Medulla oblongata (tissue), 1 donor: Measurements from ENCODE around the gene KCNAB1.

ENCODE experiments used
- DNase-seq: peaks from one replicate; pipeline ENCODE4 v3.0.0-alpha.2; 2015; ENCODE audit errors: extremely low spot score

The KCNAB1 gene

DNA sequence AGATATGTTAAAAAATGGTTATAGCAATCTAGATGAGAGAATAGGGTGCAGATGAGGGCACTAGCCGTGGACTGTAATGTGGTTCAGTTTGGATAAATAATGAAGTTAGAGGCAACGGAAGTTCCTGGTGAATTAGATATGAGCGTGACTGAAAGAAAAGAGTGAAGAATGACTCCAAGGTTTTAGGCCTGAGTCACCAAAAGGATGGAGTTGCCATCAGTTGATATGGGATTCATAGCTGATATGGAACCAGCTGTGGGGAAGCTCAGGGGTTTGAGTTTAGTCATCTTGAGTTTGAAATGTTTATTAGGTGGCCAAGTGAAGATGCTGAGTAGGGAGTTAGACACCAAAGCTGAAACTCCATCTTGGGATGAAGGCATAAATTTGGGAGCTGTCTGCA, 368.4 kb downstream of the KCNAB1 start:
- no peak for DNase-seq

DNA sequence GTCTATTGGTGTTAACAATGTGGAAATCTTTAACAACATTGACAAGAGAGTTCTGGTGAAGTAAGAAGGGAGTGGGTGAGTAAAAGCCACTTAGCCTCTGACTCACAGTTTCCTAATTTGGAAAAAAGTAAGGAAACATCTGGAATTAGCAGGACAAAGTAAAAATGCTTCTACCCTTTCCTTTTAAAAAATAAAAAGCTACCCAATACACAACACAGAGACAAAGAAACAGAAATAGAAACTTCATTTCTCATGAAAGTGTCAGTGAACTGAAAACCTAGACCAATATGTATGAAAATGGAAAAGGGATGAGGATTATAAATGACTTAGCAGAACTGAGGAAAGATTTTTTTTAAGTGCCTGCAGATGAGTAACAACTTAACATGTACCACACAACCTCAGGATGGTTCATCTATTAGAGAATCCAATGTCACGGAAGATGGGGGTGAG, 369.1 kb downstream of the KCNAB1 start:
- no peak for DNase-seq

DNA sequence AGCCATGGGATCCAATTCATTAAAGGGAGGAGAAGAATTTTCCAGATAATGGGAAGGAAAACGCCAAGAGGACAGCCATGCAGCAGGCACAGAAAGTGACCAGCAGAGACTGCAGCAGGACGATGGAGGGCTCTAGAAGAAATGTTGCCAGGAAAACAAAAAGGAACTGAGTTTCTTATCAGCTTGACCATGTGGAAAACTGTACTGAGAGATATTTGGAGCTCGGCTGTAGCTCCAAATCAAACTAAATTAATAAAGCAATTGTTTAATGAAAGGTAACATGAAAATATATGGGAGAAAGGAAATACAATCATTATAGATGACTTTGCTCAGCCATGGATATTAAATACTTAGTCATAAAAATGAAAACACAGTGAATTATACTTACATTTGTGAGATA, 370.8 kb downstream of the KCNAB1 start:
- DNase-seq = no peak

DNA sequence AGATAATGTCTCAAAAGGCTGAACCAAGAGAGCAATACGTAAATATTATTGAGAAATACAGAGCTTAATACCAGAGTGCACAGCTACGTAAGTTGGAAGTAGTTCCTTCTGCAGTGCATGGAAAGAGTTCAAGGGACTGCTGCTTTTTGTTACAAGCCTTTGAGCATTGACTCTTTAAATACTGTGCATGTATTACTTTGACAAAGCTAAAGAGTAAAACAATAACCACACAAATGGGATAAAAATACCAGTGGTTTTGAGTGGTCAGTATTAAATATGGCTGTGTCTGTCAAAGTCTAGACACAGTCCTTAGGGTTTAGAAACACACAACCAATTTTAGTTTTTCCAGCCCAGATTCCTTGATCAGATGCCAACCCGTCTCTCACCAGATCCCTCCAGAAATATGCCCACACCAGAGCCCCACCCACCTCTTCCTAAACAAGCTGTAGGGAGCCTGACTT, 372.5 kb downstream of the KCNAB1 start:
- no peak for DNase-seq

DNA sequence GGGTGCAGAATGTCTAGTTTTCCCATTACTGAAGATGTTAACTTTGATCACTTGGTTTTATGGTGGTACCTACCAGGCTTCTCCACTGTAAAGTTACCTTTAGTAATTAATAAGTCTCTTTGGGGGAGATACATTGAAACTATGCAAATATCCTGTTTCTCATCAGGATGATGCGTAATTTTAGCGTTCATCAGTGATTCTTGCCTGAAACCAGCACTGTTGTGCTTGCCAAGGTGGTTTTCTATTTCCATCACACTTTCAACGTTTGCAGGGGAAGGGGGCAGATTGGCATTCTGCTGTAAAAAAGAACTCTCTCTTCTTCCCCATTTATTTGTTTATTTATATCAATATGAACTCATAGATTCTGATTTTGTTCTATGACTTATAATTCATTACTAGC, 373.5 kb downstream of the KCNAB1 start:
- no peak for DNase-seq

DNA sequence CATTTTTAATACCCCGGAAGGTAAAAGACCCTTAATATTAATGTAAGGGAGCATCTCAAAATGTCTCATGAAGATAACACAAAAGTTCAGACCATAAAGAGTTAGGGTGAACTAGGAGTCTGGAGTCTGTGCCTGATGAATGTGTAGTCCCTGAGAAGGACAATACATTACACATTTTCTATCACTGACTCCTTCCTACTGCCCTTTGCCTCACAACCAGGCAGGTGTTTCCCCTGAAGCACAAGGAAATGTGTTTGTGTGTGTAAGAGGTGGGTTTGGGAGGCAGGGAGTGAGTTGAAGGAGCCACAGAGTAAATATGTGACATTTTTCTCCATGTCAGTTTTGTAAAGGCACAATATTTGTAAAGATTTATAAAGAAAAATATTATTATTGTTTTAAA, 375.4 kb downstream of the KCNAB1 start:
- DNase-seq = no peak

DNA sequence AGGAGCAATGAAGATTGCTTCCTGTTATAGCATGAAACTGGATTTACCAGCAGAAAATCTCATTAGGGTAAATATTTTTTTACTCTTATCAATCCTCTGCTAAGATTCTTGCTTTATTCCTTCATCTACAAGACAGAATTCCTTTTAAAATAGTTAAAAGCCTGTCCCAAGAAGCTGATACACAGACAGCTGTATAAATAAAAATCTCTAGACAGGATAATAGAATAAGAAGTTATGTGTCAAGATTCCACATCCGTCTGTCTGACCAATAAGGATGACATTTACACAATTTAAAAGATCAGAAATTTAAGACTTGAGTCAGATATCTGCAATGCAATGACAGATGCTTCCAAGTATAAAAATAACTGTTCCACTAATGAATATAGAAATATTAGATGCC, 376.9 kb downstream of the KCNAB1 start:
- DNase-seq = no peak

DNA sequence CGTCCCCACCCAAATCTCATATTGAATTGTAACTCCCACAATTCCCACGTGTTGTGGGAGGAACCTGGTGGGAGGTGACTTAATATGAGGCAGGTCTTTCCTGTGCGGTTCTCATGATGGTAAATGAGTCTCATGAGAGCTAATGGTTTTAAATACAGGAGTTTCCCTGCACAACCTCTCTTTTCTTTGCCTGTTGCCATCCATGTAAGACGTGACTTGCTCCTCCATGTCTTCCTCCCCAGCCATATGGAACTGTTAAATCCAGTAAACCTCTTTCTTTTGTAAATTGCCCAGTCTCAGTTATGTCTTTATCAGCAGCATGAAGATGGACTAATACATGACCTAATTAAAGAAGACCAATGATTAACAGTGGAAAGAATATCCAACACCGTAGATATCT, 377.9 kb downstream of the KCNAB1 start:
- DNase-seq = no peak

DNA sequence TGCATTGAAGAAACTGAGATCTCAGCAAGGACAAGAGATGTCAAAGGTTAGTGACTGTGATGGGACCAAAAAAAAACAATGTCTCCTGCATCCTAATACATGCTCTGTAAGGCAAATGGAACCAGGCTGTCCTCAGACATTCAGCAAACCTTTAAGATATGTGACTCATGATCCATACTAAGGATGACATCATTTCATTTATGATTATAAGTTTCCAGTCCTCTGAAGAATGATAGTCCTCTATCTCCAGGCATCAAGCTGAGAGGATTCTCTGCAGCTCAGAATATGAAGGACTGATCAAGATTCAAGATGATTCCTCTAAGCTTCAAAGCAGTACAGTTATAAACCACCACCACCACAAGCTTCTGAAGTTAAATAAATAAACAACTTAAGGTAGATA, 386.9 kb downstream of the KCNAB1 start:
- DNase-seq = no peak

DNA sequence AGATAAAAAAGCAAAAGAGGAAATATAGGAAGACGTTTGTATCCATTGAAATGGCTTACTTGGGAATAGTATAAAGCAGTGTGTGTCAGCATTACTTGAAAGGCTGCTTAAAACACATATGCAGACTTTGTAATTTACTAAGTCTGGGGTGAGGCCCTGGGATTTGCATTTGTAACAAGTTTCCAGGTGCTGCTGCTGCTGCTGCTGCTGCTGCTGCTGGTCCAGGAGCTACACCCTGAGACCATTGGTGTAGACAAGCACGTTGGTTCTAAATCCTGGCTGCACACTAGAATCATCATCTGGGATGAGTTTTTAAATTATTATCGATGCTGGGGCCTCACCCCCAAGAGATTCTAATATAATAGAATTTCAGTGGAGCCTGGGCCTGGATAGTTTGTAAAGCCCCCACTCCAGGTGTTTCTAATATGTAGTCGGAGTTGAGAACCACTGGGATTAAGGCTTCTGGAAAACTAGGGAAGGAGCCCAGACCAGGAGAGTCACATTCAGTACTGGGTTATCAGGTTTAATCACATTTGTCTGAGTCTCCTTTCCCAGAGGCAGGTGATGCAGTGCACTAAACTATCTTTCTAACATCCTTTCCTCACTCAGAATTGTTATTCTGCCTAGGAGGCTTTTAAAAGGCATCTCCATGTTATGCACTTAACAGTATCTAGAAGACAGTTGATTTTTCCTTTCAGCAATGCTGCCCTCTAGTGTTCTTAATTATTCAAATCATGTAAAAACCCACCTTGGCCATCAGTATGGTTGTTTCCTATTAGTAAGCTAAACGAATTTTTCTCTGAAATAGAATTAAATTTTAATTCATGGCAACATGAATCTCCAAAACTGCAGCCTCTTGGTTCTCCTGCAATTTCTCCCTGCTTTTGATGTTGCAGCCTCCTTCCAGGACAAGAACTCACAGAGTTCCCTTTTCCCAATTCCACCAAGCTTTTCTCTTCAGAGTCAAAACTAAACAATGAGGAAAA, 389.1 kb downstream of the KCNAB1 start:
- peak; percentile 78 for DNase-seq

DNA sequence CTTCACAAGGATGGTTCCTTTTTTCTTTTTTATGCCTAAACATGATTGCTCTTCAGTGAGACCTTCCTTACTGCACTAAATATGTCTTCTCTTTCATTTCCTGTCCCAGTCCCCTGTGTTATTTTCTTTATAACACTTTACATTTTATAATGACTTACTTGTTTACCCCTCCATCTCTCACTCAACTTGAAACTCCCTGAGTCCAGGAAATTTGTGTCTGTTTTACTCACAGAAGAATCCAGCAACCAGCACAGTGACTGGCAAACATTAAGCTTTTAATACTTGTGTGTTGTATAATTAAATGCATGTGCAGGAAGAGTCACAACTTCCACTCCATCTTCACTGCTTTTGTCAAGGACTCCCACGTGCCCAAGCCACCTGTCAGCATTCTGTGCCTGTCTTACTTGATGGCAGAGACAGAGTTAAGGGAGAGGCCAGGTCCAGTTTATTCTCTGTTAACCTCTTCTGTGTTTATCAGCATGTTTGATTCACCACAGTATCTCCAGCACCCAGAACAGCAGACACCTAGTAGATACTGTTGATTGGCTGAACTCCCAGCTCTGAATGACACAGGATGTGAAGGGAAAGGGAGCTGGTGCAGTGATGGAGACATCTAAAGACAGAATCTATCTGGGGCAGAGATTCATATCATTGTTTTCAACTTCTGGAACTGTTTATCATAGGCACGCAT, 391.8 kb downstream of the KCNAB1 start:
- no peak for DNase-seq

DNA sequence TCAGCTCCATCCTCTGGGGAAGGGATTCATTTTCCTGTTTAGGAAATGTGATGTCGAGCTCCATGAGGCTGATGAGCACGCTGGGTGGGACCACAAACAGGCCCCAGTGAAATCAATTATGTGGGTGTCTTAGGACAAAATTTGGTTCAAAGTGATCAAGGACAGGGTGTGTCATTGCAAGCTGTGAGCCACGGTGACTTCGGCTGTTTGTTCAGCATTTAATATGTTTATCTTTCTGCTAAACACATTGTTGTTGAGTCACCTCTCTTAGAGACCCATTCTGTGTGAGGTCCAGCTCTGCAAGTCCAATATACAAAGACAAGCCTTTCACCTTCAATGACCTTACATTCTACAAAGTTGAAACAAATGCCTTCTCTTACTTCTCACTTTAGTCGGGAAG, 393.2 kb downstream of the KCNAB1 start:
- no peak for DNase-seq

DNA sequence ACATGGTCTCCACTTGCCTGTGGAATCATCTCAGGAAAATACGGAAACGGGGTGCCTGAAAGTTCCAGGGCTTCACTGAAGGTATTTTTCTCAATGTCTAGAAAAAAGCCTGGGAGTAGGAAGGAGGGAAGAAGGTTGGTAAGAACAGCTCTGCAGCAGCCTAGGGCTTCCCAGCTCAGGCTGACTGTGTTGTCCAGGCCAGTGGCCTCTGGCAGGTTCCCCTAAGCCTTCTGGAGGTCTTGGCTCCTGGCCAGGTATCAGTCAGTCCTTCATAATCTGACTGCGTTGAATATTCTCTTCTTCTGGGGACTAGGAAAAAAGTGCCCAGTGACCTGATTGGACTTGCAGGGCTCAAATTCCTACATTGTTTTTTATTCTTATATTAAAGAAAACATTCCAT, 395.9 kb downstream of the KCNAB1 start:
- DNase-seq = no peak

DNA sequence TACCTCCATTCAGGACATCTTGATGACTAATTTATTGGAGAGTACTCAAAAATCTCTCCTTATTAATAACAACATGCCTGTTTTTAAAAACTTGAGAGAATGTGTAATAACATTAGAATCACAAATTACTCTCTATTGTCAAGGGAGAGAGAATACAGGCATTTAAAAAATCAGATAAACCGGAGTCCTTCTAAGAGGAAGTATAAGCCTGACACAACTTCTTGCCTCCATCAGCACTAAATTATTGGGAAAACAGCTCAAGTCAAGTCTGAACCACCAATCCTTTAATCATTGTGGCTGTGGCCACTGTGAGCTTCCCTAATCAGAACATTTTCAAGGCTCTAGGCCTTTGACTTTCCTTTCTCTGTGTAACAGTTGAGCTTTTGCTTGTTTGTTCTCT, 396.6 kb downstream of the KCNAB1 start:
- no peak for DNase-seq

DNA sequence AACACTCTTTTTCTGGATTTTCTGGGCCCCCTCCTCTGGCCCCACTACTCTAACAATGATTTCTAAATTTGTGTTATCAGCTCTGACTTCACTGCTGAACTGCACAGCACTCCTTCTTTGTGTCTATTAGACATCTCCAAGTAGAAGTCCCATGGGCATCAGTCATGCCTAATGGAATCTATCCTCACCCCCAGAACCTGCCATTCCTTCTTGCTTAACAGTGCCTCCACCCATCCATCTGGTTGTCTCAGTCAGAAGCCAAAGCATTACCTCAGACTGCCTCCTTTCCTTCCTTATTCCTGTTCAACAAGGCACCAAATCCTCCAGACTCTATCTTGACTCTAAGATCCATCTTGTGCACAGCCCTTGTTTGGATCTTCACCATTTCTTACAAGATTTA, 398.3 kb downstream of the KCNAB1 start:
- no peak for DNase-seq

DNA sequence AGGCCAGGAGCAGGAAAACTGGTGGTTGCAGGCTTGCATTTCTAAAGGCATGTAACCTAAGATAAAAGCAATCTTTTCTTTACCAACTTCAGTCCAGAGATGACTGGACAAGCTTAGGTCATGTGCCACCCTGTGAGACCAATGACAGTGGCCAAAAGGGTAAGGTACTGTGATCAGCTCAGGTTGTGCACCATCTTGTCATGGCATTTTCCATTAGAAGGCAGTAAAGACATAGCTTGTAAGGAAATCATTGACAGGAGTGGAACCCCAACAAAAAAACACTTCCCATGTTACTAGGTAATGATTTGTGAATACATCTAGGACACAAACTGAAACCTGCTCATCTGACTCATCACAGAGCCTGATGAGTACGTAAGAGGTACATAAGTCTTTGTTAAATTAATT, 399.4 kb downstream of the KCNAB1 start:
- DNase-seq = no peak

DNA sequence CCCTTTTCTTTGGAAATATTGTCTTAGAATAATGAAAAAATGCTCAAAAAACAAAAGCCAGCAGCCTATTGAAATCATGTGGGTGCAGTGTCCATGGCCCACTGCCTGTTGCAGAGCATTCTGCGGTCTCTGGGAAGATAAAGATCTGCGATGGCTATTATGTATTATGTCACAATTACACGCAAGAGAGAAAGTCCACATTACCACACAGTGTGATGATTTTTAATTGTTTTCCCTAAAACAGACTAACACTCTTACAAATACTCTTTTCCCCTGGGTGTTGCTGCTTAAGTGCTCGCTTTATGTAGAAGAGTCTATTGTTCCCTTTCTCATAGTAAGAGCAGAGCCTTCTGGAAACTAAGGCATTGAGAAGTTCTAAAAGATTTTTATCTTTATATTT, 402.3 kb downstream of the KCNAB1 start:
- DNase-seq = no peak

DNA sequence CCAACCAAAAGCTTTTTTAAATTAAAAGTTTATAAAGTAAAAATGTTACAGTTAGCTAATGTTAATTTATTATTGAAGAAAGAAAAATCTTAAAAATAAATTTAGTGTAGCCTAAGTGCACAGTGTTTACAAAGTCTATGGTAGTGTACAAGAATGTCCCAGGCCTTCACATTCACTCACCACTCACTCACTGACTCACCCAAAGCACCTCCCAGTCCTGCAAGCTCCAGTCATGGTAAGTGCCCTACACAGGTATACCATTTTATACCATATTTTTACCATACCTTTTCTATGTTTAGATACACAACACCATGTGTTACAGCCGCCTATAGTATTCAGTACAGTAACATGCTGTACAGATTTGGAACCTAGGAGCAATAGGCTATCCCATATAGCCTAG, 405.4 kb downstream of the KCNAB1 start:
- no peak for DNase-seq

DNA sequence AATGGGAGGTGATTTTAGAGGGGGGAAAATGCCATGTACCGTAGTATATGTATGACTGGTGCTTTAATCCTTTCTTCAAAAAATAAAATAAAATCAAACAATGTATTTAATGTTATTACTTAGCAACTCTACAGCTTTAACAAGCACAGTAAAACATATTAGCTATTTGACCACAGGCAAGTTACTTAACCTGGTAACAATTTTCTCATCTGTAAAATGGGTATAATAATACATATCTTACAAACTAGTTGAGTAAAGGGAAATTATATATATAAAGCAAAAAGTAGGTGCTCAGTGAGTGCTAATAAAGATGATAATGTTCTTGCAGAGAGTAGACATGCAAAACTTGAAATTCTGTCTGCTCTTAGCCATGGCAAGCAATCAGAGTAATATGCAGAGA, 406.7 kb downstream of the KCNAB1 start:
- no peak for DNase-seq

DNA sequence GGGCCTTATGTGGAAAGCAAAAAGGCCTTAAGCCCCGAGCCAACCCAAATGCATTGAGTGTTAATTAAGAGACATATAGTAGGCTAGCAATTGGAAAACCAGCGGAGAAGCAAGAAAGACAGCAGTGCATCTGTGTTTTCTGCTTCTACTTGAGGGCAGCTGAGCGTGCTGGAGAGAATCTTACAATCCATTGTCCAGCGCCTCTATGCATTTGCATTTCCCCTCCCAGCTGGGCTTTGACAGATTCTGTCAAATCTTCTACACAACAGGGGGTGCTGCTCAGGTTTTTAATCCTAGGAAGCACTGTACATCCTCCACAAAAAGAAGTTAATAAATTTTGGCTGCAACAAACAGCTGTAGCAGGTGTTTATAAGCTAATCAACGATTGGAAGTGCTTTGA, 410.6 kb downstream of the KCNAB1 start:
- DNase-seq = no peak

DNA sequence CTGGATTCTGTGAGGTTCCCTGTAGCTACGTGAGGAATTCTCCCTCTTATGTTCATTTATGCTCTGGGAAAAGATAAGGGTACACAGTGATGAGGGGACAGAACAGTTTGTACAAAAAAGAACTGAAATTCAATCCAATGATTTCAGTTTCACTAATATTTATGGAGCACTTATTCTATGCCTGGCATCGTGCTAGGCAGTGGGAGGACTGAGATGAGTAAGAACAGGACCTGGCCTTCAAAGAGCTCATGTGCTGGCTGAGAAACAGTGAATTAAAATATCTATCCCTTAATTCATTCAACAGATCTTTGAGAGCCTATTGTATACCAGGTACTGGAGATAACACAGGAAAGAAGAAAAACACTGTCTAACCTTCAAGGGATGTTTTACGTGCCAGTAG, 412.4 kb downstream of the KCNAB1 start:
- DNase-seq = no peak

DNA sequence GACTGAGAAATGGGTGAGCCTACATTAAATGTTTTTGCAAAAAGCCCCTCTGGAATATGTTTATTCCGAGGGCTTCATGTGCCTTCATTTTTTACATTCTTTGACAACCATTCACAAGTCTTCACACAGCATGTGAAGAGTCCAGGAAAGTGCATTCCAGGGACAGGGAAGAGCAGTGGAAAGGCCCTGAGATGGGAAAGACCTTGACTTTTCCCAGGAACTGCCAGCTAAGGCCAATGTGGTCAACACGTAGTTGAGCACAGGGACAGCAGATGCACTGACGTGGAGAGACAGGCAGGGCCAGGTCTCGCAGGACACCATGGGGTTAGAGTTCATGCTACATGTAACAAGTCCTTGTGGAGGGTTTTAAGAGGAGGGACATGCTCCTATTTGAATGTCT, 412.8 kb downstream of the KCNAB1 start:
- no peak for DNase-seq

DNA sequence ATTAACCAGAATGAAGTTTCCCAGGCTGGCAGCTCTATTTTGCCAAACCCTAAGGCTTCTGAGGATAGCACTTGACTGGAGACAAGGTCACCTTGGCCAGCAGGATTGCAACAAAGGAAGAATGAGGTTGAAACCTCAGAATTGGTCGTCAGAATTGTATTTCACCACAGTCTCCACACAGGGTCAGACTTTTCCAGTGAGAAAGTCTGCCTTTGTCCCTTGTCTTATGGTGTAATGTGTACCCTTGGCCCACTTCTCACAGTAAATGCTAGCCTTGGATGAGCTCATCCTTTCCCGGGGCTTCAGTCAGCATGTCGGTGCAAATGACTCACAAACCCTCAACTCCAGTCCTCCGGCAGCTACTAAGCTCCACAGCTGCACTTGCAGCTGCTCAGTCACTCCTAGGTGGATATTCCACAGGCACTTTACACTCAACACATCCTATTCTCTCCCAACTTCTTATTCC, 414.8 kb downstream of the KCNAB1 start:
- DNase-seq = peak; percentile 90
